IPS-NIHi7 (cell line): ENCODE measurements around the gene ZNF217.
"Not testable (repeated sequence)": the region's sequence is repeated elsewhere in the genome, so short reads cannot be mapped to it uniquely, and the experiment has no call there.

Source experiments
- DNase-seq: peaks from one replicate; pipeline ENCODE4 v3.0.0; 2012; ENCODE audit warnings: mixed read lengths; ENCODE audit errors: extremely low spot score

Gene ZNF217

GRCh38 chr20:53598140-53599043 is 4.8 kb upstream of the ZNF217 start:
- DNase-seq = no peak

- no peak for DNase-seq
Observed at GRCh38 chr20:53597521-53598120, 4.0 kb upstream of the ZNF217 start.

- no peak for DNase-seq
Observed at GRCh38 chr20:53597030-53597482, 3.4 kb upstream of the ZNF217 start.

- DNase-seq = not testable (repeated sequence)
Observed at GRCh38 chr20:53596189-53597001, 2.8 kb upstream of the ZNF217 start.

- not testable (repeated sequence) for DNase-seq
Observed at GRCh38 chr20:53595742-53596141, 2.1 kb upstream of the ZNF217 start.

GRCh38 chr20:53595018-53595378 is 1.4 kb upstream of the ZNF217 start:
- DNase-seq = no peak

- DNase-seq = peak; percentile 71
Observed at GRCh38 chr20:53594068-53595017, 704 bp upstream of the ZNF217 start.

GRCh38 chr20:53592992-53593465 is 610 bp downstream of the ZNF217 start:
- no peak for DNase-seq

GRCh38 chr20:53592454-53592991 is 1.1 kb downstream of the ZNF217 start:
- DNase-seq = not testable (repeated sequence)

GRCh38 chr20:53591941-53592441 is 1.6 kb downstream of the ZNF217 start:
- DNase-seq = not testable (repeated sequence)

GRCh38 chr20:53591206-53591741 is 2.4 kb downstream of the ZNF217 start:
- not testable (repeated sequence) for DNase-seq

- DNase-seq = not testable (repeated sequence)
Observed at GRCh38 chr20:53590608-53591007, 3.0 kb downstream of the ZNF217 start.

GRCh38 chr20:53590122-53590521 is 3.5 kb downstream of the ZNF217 start:
- not testable (repeated sequence) for DNase-seq

GRCh38 chr20:53589321-53590065 is 4.1 kb downstream of the ZNF217 start:
- not testable (repeated sequence) for DNase-seq

GRCh38 chr20:53587157-53587703 is 6.4 kb downstream of the ZNF217 start:
- not testable (repeated sequence) for DNase-seq

- DNase-seq = no peak
Observed at GRCh38 chr20:53586640-53587039, 7.0 kb downstream of the ZNF217 start.

- DNase-seq = not testable (repeated sequence)
Observed at GRCh38 chr20:53585910-53586309, 7.7 kb downstream of the ZNF217 start.

- DNase-seq = not testable (repeated sequence)
Observed at GRCh38 chr20:53585004-53585569, 8.6 kb downstream of the ZNF217 start.

GRCh38 chr20:53584550-53584913 is 9.1 kb downstream of the ZNF217 start:
- DNase-seq = not testable (repeated sequence)
